Osteocyte (in vitro differentiated cells): Measurements from ENCODE around the gene IL7R. TPM values are rescaled to one million over a fixed set of nuclear protein-coding genes. Genes with fewer than 3 reads are reported as not detected.

Experiments used
- DNase-seq: peaks from one replicate; pipeline ENCODE4 v3.0.0; 2021; ENCODE audit warnings: mixed read lengths; ENCODE audit not compliant: unreplicated experiment; ENCODE audit errors: extremely low spot score
- H3K27ac Mint-ChIP-seq: one replicate; pipeline ENCODE4 v1.8.0; 2021; ENCODE audit warnings: mild to moderate bottlenecking, mixed read lengths; ENCODE audit not compliant: unreplicated experiment
- H3K27me3 Mint-ChIP-seq: one replicate; pipeline ENCODE4 v1.8.0; 2021; ENCODE audit warnings: mixed read lengths; ENCODE audit not compliant: unreplicated experiment
- H3K36me3 Mint-ChIP-seq: one replicate; pipeline ENCODE4 v1.8.0; 2021; ENCODE audit warnings: mixed read lengths; ENCODE audit not compliant: unreplicated experiment
- H3K4me1 Mint-ChIP-seq: one replicate; pipeline ENCODE4 v1.8.0; 2021; ENCODE audit warnings: mixed read lengths; ENCODE audit not compliant: unreplicated experiment
- H3K4me3 Mint-ChIP-seq: one replicate; pipeline ENCODE4 v1.8.0; 2021; ENCODE audit warnings: mild to moderate bottlenecking, moderate library complexity, mixed read lengths; ENCODE audit not compliant: unreplicated experiment
- H3K9me3 Mint-ChIP-seq: one replicate; pipeline ENCODE4 v1.8.0; 2021; ENCODE audit warnings: mixed read lengths; ENCODE audit not compliant: unreplicated experiment
- total RNA-seq: library from RNA; stranded (reverse); gene quantifications from 2 replicates; pipeline ENCODE4 v1.2.1, GENCODE V29; 2021
- TF ChIP-seq, protein P1 (sequence below): fragments of 200-600 bp; sonication (generic); IDR thresholded peaks from 2 replicates; pipeline ENCODE4 v1.5.0; 2021; ENCODE audit warnings: antibody characterized with exemption, mild to moderate bottlenecking, moderate library complexity

The IL7R gene
- total RNA-seq, 1 donor from 2014 or later, result 0.43 TPM

DNA sequence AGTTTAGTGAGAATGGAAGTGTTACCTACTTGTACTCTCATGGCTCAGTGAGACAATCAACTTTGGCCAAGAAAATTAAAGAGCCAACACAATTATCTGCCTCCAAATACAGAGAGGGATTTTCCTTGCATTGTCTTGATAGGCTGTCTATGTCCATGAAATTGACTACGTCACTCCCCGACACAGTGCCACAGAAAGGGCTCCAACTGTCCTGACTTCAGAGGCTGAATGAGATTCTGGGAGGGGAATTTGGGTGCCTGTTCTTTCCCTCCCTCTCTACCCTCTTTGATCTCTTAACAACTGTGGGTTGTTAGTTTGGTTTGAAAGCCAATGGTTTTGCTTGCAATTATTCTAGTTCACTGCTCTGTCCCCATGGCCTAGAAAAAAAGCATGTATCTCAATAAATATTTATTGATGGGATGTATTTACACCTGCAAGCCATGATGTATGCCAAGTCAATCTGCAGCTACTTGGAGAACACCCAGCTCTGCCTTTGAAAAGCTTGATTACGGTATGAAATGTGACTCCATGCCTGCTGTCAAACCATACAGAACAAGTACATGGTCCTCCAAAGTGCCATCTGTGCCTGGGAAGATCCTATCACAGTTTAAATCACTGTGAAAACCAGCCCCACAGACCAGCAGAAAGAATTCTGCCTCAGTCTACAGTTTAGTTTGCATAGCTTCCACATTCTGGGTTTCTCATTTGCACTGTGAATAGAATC lies 44.4 kb downstream of the IL7R start:
- TF ChIP-seq, protein P1, sequence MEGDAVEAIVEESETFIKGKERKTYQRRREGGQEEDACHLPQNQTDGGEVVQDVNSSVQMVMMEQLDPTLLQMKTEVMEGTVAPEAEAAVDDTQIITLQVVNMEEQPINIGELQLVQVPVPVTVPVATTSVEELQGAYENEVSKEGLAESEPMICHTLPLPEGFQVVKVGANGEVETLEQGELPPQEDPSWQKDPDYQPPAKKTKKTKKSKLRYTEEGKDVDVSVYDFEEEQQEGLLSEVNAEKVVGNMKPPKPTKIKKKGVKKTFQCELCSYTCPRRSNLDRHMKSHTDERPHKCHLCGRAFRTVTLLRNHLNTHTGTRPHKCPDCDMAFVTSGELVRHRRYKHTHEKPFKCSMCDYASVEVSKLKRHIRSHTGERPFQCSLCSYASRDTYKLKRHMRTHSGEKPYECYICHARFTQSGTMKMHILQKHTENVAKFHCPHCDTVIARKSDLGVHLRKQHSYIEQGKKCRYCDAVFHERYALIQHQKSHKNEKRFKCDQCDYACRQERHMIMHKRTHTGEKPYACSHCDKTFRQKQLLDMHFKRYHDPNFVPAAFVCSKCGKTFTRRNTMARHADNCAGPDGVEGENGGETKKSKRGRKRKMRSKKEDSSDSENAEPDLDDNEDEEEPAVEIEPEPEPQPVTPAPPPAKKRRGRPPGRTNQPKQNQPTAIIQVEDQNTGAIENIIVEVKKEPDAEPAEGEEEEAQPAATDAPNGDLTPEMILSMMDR, result no peak
- no peaks in the 10 kb centered on the region for H3K9me3 Mint-ChIP-seq
- H3K27me3 Mint-ChIP-seq, result no peaks in the 10 kb centered on the region

DNA sequence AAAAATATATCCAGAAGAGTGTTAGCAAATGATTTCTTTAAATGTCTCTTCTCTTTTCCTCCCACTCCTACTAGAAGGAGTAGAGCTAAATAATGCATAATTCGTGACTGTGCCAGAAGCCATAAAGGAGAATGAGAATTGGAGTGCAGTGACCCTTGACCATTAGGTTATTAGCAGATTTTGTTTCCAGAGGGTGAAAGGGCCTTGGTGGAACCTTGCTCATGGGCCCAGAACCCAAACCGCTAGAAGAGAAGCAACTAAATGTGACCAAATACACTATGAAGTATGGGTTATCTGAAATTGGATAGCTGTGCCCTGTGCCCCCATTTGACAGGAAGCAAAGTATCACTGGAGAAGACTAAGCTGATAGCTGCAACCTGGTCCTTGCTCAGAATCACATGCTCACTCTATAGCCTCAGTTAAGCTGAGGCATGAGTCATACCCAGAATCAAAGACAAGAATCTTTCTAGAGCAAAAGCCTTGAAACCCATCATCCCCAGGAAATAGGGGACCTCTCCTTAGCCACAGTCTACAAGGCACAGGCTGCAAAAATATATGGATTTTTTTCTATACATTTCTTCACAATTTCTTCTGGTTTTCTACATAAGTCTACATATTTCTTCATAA lies 45.5 kb downstream of the IL7R start:
- Mint-ChIP-seq H3K4me3 (no peak overlapping the region), H3K27ac (no peak overlapping the region), H3K9me3 (no peaks in the 10 kb centered on the region), H3K4me1 (no peaks in the 10 kb centered on the region), H3K27me3 (no peaks in the 10 kb centered on the region), H3K36me3 (no peaks in the 10 kb centered on the region)
- DNase-seq, result no peak
- TF ChIP-seq, protein P1, result no peak

More for the DNA sequence above, 44.4 kb downstream of the IL7R start:
- no peak for DNase-seq
- Mint-ChIP-seq H3K36me3 (no peaks in the 10 kb centered on the region), H3K4me1 (no peaks in the 10 kb centered on the region), H3K4me3 (no peak overlapping the region), H3K27ac (no peak overlapping the region)

DNA sequence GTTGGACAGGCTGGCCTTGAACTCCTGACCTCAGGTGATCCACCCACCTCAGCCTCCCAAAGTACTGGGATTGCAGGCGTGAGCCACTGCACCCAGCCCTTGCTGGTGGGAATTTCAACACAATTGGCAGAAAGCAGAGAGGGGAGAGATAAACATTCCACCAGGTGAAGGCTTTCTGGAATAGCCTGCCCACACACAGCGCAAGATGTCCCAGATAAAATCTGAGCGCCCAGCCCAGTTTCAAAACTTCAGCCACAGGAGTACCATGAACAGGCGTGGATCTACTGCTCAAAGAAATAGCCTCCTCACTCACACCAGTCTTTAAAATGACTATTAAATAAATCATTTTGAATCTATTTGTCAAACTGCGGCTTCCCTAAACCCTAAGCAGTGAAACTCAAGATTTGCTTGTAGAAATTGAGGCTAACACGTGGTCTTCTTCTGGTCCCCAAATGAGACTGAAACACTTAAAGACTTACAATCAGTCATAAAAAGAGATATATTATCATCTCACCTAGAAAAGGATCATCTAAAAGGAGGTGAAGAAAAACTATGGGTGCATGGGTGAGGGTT lies 47.0 kb downstream of the IL7R start:
- Mint-ChIP-seq H3K9me3 (no peaks in the 10 kb centered on the region), H3K36me3 (no peaks in the 10 kb centered on the region), H3K4me1 (peaks cover 1% of the 10 kb centered on the region), H3K27me3 (no peaks in the 10 kb centered on the region), H3K27ac (no peak overlapping the region), H3K4me3 (no peak overlapping the region)
- DNase-seq, result no peak
- TF ChIP-seq, protein P1, result no peak

DNA sequence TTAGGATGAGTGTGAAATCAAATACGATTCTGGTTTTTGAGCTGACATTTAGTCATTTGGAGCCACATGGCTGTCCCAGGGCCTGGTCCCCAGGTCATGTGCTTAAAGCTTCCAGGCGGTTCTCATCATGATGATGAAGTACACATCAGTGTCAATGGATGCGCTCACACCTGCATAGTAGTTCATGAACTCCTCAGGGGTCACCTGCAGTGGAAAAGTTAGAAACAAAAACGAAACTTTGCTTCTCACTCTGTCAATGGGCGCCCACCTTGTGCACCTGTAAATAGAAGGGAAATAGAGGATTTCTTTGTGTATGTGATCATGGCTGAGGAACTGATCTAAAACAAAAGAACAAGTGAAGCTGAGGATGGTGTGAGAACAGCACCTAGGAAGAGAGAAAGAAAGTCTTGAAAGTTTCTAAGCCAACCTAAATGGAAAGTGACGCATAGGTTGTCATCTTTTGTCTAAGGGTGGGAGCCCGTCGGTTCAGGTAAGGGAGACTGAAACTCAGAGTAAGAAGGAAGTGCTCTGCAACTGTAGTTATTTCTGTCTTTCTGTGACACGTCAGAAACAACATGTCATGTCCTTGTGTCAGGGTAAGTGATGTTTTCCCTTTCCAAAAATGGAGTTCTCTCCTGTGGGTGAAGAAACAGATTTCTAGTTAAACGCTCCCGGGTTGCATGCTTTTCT lies 47.9 kb downstream of the IL7R start:
- peaks cover 1% of the 10 kb centered on the region for H3K4me1 Mint-ChIP-seq
- no peaks in the 10 kb centered on the region for H3K9me3 Mint-ChIP-seq
- no peaks in the 10 kb centered on the region for H3K27me3 Mint-ChIP-seq
- H3K27ac Mint-ChIP-seq, result no peak overlapping the region
- no peak overlapping the region for H3K4me3 Mint-ChIP-seq
- no peak for DNase-seq
- H3K36me3 Mint-ChIP-seq, result no peaks in the 10 kb centered on the region
- TF ChIP-seq, protein P1, result no peak

DNA sequence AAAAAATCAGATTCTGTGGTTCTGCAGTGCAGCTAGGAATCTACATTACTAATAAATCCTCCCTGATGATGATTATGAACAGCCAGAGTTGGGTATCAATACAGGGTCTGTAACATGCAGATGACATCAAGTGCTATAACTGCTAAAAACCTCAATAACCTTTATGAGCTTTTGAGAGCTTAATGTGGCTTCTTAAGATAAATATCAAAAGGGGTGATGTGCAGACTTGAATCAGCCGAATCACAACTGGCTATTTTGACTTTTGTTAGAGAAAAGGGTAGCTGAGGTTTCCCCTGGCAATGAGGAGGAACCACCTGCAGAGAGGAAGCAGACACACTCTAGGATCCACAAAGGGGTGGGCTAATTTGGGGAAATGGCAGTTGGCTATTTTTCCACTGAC lies 51.5 kb downstream of the IL7R start:
- TF ChIP-seq, protein P1, result no peak
- Mint-ChIP-seq H3K4me1 (peaks cover 1% of the 10 kb centered on the region), H3K36me3 (no peaks in the 10 kb centered on the region), H3K4me3 (no peak overlapping the region), H3K27me3 (no peaks in the 10 kb centered on the region), H3K9me3 (peaks cover 5% of the 10 kb centered on the region), H3K27ac (no peak overlapping the region)
- DNase-seq, result no peak
